Gastroesophageal sphincter (tissue), 3 donors: ENCODE measurements around the gene HSPA12A.

ENCODE experiments used
- CTCF ChIP-seq, 4 experiments: fragments of 200-600 bp in 2 of 4; fragments of 450-650 bp in 2 of 4; sonication (generic) in 1 of 4; IDR thresholded peaks; one replicate each; pipeline ENCODE4 v1.5.1; 2017 to 2019; ENCODE audit warnings: antibody characterized with exemption in 4 of 4, mild to moderate bottlenecking in 2 of 4, moderate library complexity in 2 of 4
- POLR2A ChIP-seq, 2 donors: fragments of 450-650 bp; IDR thresholded peaks; one replicate each; pipeline ENCODE4 v1.6.1; 2017; ENCODE audit warnings: antibody characterized with exemption in 2 of 2, mild to moderate bottlenecking in 2 of 2, moderate library complexity in 1 of 2

- TF ChIP-seq CTCF (IDR thresholded peaks at IDR 0.05) (peak in 1 of 4 experiments; percentile 40), POLR2A (IDR thresholded peaks at IDR 0.05) (no peak)
These were observed 695 bp downstream of the HSPA12A start for GRCh38 chr10:116741391-116742351.
